ENCODE results near the gene ZNF267. TPM values are rescaled to one million over a fixed set of nuclear protein-coding genes. Genes with fewer than 3 reads are reported as not detected.

ZNF267 gene
- total RNA-seq, 4 donors from 2014 or later: 10.6 to 51.2 (median 12.0) TPM

DNA sequence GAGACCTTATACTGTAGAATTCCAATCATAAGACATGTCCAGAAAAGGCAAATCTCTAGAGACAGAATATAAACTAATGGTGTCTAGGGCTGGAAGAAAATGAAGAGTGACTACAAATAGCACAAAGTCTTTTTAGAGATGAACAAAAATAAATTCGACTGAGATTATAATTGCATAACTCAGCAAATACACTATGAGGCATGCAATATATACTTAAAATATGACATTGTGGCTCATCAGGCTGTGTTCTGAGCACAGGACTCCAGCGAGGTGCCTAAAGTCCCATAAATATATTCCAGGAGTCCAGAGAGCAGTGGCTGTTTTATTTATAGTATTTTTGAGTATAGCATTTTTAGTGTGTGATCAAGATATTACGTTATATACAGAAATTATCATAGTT is 13.1 kb upstream of the ZNF267 start:
- Histone ChIP-seq H3K9me3 (no peaks in the 10 kb centered on the region), H3K36me3 (no peaks in the 10 kb centered on the region), H3K27ac (no peak overlapping the region), H3K4me1 (no peaks in the 10 kb centered on the region), H3K27me3 (no peaks in the 10 kb centered on the region), H3K4me3 (no peak overlapping the region)
- no peak for DNase-seq
- TF ChIP-seq POLR2A (IDR thresholded peaks at IDR 0.05): no peak
- TF ChIP-seq CTCF (IDR thresholded peaks at IDR 0.05): no peak

DNA sequence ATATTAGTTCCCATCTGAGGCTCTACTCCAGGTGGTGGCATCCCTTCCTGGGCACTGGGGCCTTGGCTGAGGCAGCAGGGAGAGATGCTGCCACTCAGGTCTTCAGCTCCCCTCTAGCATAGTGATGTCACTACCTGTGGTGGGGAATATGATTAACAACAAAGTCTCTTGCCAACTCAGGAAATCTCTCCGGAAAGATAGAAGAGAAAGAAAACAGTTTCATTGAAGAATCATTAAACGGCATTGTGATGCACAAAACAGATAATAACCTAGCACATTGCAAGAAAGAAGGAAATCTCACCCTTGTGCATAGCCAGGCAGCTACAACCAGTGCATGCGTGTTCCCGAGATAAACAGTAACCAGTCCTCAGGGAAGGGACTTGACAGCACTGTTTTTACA is 12.2 kb upstream of the ZNF267 start:
- H3K27ac ChIP-seq: no peak overlapping the region
- H3K9me3 ChIP-seq: no peaks in the 10 kb centered on the region
- DNase-seq: no peak
- TF ChIP-seq CTCF (IDR thresholded peaks at IDR 0.05) (no peak), POLR2A (IDR thresholded peaks at IDR 0.05) (no peak)
- no peaks in the 10 kb centered on the region for H3K36me3 ChIP-seq
- H3K4me1 ChIP-seq: no peaks in the 10 kb centered on the region
- H3K4me3 ChIP-seq: no peak overlapping the region
- H3K27me3 ChIP-seq: no peaks in the 10 kb centered on the region

DNA sequence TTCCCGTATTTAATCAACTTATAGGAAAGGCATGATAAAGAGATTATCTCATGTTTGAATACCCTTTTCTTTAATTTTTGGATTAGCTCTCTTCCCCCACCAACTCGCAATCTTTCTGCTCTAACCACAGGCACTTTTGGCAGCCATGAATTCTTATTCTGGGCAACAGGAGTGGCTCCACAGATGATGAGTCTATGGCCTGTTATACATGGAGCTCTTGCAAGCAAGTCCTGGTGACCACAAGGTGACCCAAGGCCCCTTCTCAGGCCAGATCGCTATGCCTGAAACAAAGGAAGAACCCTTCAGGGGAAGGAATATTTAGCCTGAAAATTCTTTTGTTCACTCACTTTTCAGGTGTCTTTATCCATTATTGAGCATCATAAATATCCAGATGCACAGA is 10.8 kb upstream of the ZNF267 start:
- Histone ChIP-seq H3K9me3 (no peaks in the 10 kb centered on the region), H3K27me3 (no peaks in the 10 kb centered on the region), H3K36me3 (no peaks in the 10 kb centered on the region), H3K27ac (no peak overlapping the region), H3K4me1 (no peaks in the 10 kb centered on the region), H3K4me3 (no peak overlapping the region)
- DNase-seq: no peak
- no peak for TF ChIP-seq POLR2A (IDR thresholded peaks at IDR 0.05)
- TF ChIP-seq CTCF (IDR thresholded peaks at IDR 0.05): no peak

GRCh38 chr16:31868164-31868563 is 5.4 kb upstream of the ZNF267 start:
- Histone ChIP-seq H3K9me3 (no peaks in the 10 kb centered on the region), H3K4me1 (peaks cover 0 to 12% (median 8%) of the 10 kb centered on the region in 4 donors), H3K27me3 (no peaks in the 10 kb centered on the region), H3K4me3 (no peak overlapping the region), H3K27ac (no peak overlapping the region), H3K36me3 (no peaks in the 10 kb centered on the region)
- TF ChIP-seq POLR2A (IDR thresholded peaks at IDR 0.05) (no peak), CTCF (IDR thresholded peaks at IDR 0.05) (no peak)
- no peak for DNase-seq

- Histone ChIP-seq H3K36me3 (no peaks in the 10 kb centered on the region), H3K4me3 (peak overlapping the region in 2 of 4 donors; percentile 7 to 10), H3K9me3 (no peaks in the 10 kb centered on the region), H3K27me3 (no peaks in the 10 kb centered on the region), H3K4me1 (peaks cover 0 to 13% (median 9%) of the 10 kb centered on the region in 4 donors), H3K27ac (peak overlapping the region in 3 of 4 donors; percentile 18 to 80 (median 23))
- DNase-seq: peak; percentile 77 to 96 (median 95)
- peak; percentile 80 to 90 (median 84) for TF ChIP-seq CTCF (IDR thresholded peaks at IDR 0.05)
- TF ChIP-seq POLR2A (IDR thresholded peaks at IDR 0.05): no peak
Measured at GRCh38 chr16:31868691-31869167, 4.9 kb upstream of the ZNF267 start.
